ENCODE results near the gene HS1BP3.

The HS1BP3 gene

GRCh38 chr2:20641123-20641985 lies 9.5 kb downstream of the HS1BP3 start:
- Histone ChIP-seq H3K4me3 (ENCODE audit: low read depth, low read length) (no peak overlapping the region), H3K36me3 (ENCODE audit: control insufficient read depth, insufficient read depth, low read length) (no peaks in the 10 kb centered on the region), H3K4me2 (ENCODE audit: low read length) (no peak overlapping the region), H3K9me3 (ENCODE audit: control insufficient read depth, low read length) (no peaks in the 10 kb centered on the region), H3K27me3 (ENCODE audit: control insufficient read depth, insufficient read depth, low read length) (no peaks in the 10 kb centered on the region), H3K9ac (no peak overlapping the region), H3K4me1 (no peaks in the 10 kb centered on the region), H3K79me2 (no peaks in the 10 kb centered on the region), H2AFZ (no peak overlapping the region), H3K27ac (no peak overlapping the region)
- no peak for TF ChIP-seq CTCF (IDR thresholded peaks at IDR 0.05)

- H3K9ac ChIP-seq = no peak overlapping the region
- H2AFZ ChIP-seq = no peak overlapping the region
- H3K27me3 ChIP-seq (ENCODE audit: control insufficient read depth, insufficient read depth, low read length) = no peaks in the 10 kb centered on the region
- no peaks in the 10 kb centered on the region for H3K79me2 ChIP-seq
- H3K27ac ChIP-seq = no peak overlapping the region
- H3K4me2 ChIP-seq (ENCODE audit: low read length) = no peak overlapping the region
- peaks cover 3% of the 10 kb centered on the region for H3K4me1 ChIP-seq
- no peak overlapping the region for H3K4me3 ChIP-seq (ENCODE audit: low read depth, low read length)
- no peaks in the 10 kb centered on the region for H3K9me3 ChIP-seq (ENCODE audit: control insufficient read depth, low read length)
- no peaks in the 10 kb centered on the region for H3K36me3 ChIP-seq (ENCODE audit: control insufficient read depth, insufficient read depth, low read length)
- no peak for TF ChIP-seq CTCF (IDR thresholded peaks at IDR 0.05)
Measured at GRCh38 chr2:20640411-20641122, 10.3 kb downstream of the HS1BP3 start.

- TF ChIP-seq CTCF (IDR thresholded peaks at IDR 0.05) = no peak
- H3K27me3 ChIP-seq (ENCODE audit: control insufficient read depth, insufficient read depth, low read length) = no peaks in the 10 kb centered on the region
- no peak overlapping the region for H3K4me2 ChIP-seq (ENCODE audit: low read length)
- H3K79me2 ChIP-seq = peaks cover 1% of the 10 kb centered on the region
- no peaks in the 10 kb centered on the region for H3K36me3 ChIP-seq (ENCODE audit: control insufficient read depth, insufficient read depth, low read length)
- H3K9me3 ChIP-seq (ENCODE audit: control insufficient read depth, low read length) = no peaks in the 10 kb centered on the region
- peaks cover 4% of the 10 kb centered on the region for H3K4me1 ChIP-seq
- no peak overlapping the region for H3K9ac ChIP-seq
- no peak overlapping the region for H3K4me3 ChIP-seq (ENCODE audit: low read depth, low read length)
- no peak overlapping the region for H2AFZ ChIP-seq
- no peak overlapping the region for H3K27ac ChIP-seq
Measured at GRCh38 chr2:20638646-20639430, 12.1 kb downstream of the HS1BP3 start.

GRCh38 chr2:20638014-20638413 lies 12.9 kb downstream of the HS1BP3 start:
- Histone ChIP-seq H3K36me3 (ENCODE audit: control insufficient read depth, insufficient read depth, low read length) (no peaks in the 10 kb centered on the region), H3K9ac (no peak overlapping the region), H3K4me3 (ENCODE audit: low read depth, low read length) (no peak overlapping the region), H2AFZ (no peak overlapping the region), H3K27me3 (ENCODE audit: control insufficient read depth, insufficient read depth, low read length) (no peaks in the 10 kb centered on the region), H3K79me2 (peaks cover 2% of the 10 kb centered on the region), H3K4me1 (peaks cover 4% of the 10 kb centered on the region), H3K27ac (no peak overlapping the region), H3K4me2 (ENCODE audit: low read length) (no peak overlapping the region), H3K9me3 (ENCODE audit: control insufficient read depth, low read length) (no peaks in the 10 kb centered on the region)
- TF ChIP-seq CTCF (IDR thresholded peaks at IDR 0.05) = no peak
